Lower leg skin (tissue), 4 donors: ENCODE data around the gene COL4A1. TPM values are rescaled to one million over a fixed set of nuclear protein-coding genes. Genes with fewer than 3 reads are reported as not detected.
A peak's percentile ranks its signal among the peaks of the same experiment; 100 is the strongest.
"Not testable (repeated sequence)": the region's sequence is repeated elsewhere in the genome, so short reads cannot be mapped to it uniquely, and the experiment has no call there.

ENCODE experiments used
- DNase-seq, 2 donors: peaks; one replicate each; pipeline ENCODE4 v3.0.0-alpha.2; 2019; ENCODE audit warnings: low spot score in 2 of 2
- H3K4me3 ChIP-seq: fragments of 200-600 bp; sonication (generic); 2 replicates; pipeline ENCODE4 v1.5.1; 2017; ENCODE audit warnings: mild to moderate bottlenecking, low read depth; ENCODE audit not compliant: poor library complexity, severe bottlenecking
- CTCF ChIP-seq, 3 donors: fragments of 450-650 bp; IDR thresholded peaks; one replicate each; pipeline ENCODE4 v1.5.1; 2016; ENCODE audit warnings: antibody characterized with exemption in 3 of 3, mild to moderate bottlenecking in 3 of 3, moderate library complexity in 2 of 3
- POLR2A ChIP-seq, 2 donors: fragments of 450-650 bp; IDR thresholded peaks; one replicate each; pipeline ENCODE4 v1.6.1; 2016 to 2017; ENCODE audit warnings: antibody characterized with exemption in 2 of 2, mild to moderate bottlenecking in 1 of 2, moderate library complexity in 1 of 2
- WGBS, 2 donors: methylation state at CpG; one replicate each; pipeline ENCODE4 v1.1.5; 2018; 5-methylcytosine and 5-hydroxymethylcytosine counted together
- intact Hi-C: fragments of 100-400 bp; cut with DNase I; formaldehyde crosslinking; loops from one replicate; pipeline ENCODE4 v1.15.0; 2023; ENCODE audit warnings: low total_unique reads
- total RNA-seq, 4 donors: library from RNA; depleted of rRNA; stranded (reverse); fragments of >200 nt; gene quantifications; one replicate each; pipeline ENCODE4 v1.1.0, GENCODE V29; 2016

The COL4A1 gene
- total RNA-seq, 4 donors from 2014 or later, result 41.0 to 105 (median 56.7) TPM

GRCh38 chr13:110316196-110316595 is 9.2 kb upstream of the COL4A1 start:
- TF ChIP-seq CTCF (IDR thresholded peaks at IDR 0.05) (no peak), POLR2A (IDR thresholded peaks at IDR 0.05) (no peak)
- intact Hi-C loops, result no loop called here
- DNase-seq, result peak in 1 of 2 donors; percentile 63
- WGBS, 2 donors, result 84 to 86% methylated on average over 10 of the region's 10 CpGs
- H3K4me3 ChIP-seq, result no peak overlapping the region

- no peak overlapping the region for H3K4me3 ChIP-seq
- intact Hi-C loops, result no loop called here
- 79 to 84% methylated on average over 15 to 18 of the region's 18 CpGs for WGBS, 2 donors
- no peak for TF ChIP-seq POLR2A (IDR thresholded peaks at IDR 0.05)
- no peak for TF ChIP-seq CTCF (IDR thresholded peaks at IDR 0.05)
- DNase-seq, result peak in 1 of 2 donors; percentile 76
Measured at GRCh38 chr13:110314516-110315245, 7.7 kb upstream of the COL4A1 start.

- intact Hi-C loops, H3K4me3 ChIP-seq: not testable (repeated sequence)
- DNase-seq, result peak in 1 of 2 donors; percentile 56
- WGBS, 2 donors, result 63% methylated on average over 9 to 10 of the region's 16 CpGs
Measured at GRCh38 chr13:110313733-110314132, 6.8 kb upstream of the COL4A1 start.

GRCh38 chr13:110313261-110313660 is 6.3 kb upstream of the COL4A1 start:
- H3K4me3 ChIP-seq, intact Hi-C loops: not testable (repeated sequence)
- peak in 1 of 2 donors; percentile 42 for DNase-seq
- 85 to 92% methylated on average over 15 to 18 of the region's 29 CpGs for whole genome bisulfite sequencing, 2 donors

GRCh38 chr13:110312339-110313031 is 5.5 kb upstream of the COL4A1 start:
- intact Hi-C loops, result no loop called here
- DNase-seq, result peak in 1 of 2 donors; percentile 80
- WGBS, 2 donors, result 71 to 82% methylated on average over 4 of the region's 4 CpGs
- no peak overlapping the region for H3K4me3 ChIP-seq
- TF ChIP-seq POLR2A (IDR thresholded peaks at IDR 0.05) (no peak), CTCF (IDR thresholded peaks at IDR 0.05) (no peak)

GRCh38 chr13:110311443-110312338 is 4.7 kb upstream of the COL4A1 start:
- peak in 1 of 2 donors; percentile 83 for DNase-seq
- WGBS, 2 donors, result 78% methylated on average over 26 to 30 of the region's 30 CpGs
- TF ChIP-seq POLR2A (IDR thresholded peaks at IDR 0.05) (no peak), CTCF (IDR thresholded peaks at IDR 0.05) (no peak)
- intact Hi-C loops, result no loop called here
- H3K4me3 ChIP-seq, result no peak overlapping the region
